Nucleus accumbens (tissue), 56 donors: ENCODE results near the gene RAB44.
"Not testable (repeated sequence)": the region's sequence is repeated elsewhere in the genome, so short reads cannot be mapped to it uniquely, and the experiment has no call there.

Experiments
- DNase-seq, 56 donors: peaks; one replicate each; lab custom pipeline; 2025; lab: John Stamatoyannopoulos, UW

Gene RAB44

GRCh38 chr6:36704961-36705577, 7.4 kb downstream of the RAB44 start:
- DNase-seq, result not testable (repeated sequence)

DNA sequence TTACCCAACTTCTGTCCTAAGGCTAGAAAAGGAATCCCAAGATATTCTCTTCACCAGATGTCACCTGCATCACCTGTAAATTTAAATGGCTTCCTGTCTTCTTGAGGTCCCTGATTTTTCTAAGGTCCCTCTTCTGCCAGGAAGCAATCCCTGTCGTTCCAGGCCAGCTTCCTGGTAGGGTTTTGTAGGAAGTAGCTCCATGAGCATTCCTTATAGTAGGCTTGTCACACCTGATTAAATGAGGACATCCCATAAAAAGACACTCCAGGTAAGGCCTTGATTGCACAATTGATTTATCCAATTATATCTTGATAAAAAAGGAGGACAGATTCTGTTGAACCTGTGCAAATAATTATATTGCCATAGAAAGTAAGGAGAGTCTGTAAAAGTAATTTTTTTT, 8.7 kb downstream of the RAB44 start:
- no peak for DNase-seq

GRCh38 chr6:36712816-36713215, 15.2 kb downstream of the RAB44 start:
- no peak for DNase-seq

DNA sequence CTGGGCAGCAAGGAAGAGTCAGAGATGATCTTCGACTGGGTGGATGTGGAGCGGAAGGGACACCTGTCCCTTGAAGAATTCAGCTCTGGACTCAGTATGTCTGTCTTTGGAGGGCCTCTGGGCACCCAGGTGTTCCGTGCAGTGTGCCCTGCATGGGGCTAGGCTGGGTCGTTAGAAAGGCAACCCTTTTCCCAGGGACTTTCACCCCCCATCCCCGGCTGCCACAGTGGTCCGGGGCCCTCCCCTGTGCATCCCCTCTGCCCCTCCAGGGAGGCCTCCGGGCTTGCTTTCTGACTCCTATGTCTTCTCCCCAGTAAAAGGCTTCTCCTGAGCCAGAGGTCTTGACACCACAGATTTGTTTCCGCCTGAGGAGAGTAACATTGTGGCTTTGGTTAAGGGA, 16.2 kb downstream of the RAB44 start:
- DNase-seq, result no peak

GRCh38 chr6:36714511-36714910, 16.9 kb downstream of the RAB44 start:
- no peak for DNase-seq

DNA sequence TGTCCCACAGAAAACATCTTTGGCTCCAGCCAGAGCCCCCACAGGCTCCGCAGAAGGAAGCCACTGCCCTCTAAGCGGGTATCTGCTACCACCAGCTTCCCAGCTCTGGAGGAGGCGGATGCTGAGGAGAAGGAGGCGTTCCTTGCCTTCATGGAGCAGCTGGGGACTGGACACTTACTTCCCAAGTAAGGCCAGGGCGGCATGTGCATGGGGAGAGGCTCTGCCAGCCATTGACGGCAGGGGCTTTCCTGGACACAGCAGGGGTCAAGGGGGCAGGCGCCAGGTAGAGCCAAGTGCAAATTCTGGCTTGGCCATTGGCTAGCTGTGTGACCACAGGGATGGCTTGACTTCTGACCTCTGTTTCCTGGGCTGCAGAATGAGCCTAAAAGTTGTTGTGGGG, 17.8 kb downstream of the RAB44 start:
- no peak for DNase-seq

- no peak for DNase-seq
Measured at GRCh38 chr6:36716476-36717093, 19.0 kb downstream of the RAB44 start.

DNA sequence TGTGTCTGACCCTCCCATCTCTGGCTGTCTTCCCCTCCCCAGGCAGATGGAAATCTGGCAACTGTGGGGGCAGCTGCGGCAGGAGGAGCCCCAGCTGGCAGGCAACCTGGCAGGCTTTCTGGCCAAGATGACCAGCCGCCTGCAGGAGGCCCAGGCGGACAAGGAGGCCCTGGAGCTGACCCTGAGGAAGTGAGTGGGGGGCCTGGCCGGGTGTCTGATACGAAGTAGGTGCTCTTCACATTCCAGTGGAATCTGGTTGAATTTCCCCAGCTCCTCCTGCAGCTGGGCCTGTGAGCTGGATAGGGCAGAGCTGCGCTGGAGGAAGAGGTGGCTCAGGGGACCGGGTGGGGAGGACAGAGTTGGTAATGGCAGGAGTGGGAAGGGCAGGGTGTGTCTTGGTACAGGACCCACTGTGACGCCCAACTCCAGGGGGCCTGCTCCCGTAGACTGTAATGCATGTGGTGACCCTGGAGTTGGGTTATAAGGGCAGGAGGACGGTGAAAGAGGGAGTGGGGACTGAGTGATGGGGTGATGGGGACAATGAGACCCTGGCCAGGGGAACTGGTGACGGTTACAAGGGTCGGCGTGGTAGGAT, 19.7 kb downstream of the RAB44 start:
- no peak for DNase-seq

DNA sequence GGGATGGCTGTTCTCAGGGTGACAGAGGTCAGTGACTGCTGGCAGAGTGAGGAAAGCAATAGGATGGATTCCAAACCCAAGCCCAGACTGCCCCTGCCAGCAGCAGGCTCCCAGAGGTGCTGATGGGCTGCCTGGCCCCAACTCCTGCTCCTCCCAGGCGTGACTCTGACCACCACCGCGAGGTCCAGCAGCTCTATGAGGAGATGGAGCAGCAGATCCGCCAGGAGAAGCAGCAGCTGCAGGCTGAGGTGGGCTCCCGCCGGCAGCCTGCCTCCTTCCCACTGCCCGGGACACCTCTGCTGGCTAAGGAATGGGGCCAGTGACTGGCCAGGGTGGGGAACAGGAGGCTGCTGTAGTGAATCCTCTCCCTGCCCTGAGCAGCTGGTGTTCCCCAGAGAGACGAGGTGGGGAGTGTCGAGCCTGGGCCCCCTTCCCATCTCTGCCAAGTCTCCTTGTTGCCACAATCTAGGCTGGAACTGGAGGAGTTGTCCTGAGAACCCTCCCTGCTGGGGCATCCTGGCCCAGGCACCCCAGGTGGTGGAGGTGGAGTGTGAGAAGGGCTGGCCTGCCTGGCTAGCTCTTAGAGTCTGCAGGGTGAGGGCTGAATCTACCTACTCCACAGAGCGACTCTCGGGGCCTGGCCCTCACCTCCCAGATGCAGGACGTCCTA, 20.4 kb downstream of the RAB44 start:
- DNase-seq, result no peak

- no peak for DNase-seq
Measured at GRCh38 chr6:36718560-36718959, 20.9 kb downstream of the RAB44 start.

DNA sequence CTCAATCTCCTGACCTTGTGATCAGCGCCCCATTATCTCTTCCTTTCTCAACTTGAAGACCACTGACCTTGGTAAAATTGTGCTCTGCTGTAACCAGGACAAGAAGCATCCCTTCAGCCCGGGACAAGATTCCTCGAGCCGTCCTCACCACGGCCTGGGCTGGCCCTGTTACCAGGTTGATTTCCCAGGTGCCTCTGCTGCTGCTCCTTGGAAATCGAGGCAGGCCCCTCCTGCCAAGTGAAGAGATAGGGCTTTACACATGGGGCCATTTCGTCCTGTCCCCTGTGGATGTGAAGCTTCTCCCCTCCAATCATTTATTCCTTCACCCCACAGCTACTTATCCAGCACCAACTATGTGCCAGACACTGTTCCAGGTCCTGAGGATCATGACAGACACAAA, 21.5 kb downstream of the RAB44 start:
- DNase-seq, result no peak

DNA sequence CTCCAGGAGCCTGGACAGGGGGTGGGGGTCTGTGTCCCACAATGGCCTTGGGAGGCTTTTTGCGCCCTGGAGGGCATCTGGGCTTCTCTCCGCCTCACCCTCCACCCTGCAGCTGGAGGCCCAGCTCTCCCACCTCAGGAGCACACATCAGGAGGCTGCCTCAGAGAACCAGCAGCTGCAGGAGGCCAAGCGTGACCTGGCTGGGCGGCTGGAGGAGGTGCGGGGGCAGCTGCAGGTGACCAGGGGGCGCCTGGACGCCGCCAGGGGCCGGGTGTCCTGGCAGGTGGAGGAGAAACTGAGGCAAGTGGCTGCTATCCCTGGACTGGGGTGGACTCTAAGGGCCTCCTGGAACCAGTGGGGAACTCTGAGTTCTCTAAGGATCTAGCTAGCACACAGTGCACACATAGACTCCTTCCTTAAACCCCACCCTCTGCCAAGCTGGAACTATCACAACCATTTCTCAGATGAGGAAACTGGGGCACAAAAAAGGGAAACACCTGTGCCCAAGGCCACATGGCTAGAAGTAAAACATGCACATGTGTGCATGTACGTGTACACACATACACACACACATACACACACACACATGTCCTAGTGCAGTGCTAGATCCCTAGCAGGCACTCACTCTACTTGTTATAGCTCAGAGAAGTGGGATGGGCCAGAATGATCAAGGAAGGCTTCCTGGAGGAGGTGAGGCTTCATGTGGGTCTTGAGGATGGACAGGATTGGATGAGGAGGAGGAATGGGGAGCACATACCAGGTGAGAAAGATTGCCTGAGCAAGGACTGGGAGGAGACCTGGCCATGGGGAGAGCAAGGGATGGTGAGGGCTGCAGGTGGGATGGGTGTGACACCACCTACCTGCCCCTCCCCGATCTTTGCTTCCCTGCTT, 22.9 kb downstream of the RAB44 start:
- no peak for DNase-seq

DNA sequence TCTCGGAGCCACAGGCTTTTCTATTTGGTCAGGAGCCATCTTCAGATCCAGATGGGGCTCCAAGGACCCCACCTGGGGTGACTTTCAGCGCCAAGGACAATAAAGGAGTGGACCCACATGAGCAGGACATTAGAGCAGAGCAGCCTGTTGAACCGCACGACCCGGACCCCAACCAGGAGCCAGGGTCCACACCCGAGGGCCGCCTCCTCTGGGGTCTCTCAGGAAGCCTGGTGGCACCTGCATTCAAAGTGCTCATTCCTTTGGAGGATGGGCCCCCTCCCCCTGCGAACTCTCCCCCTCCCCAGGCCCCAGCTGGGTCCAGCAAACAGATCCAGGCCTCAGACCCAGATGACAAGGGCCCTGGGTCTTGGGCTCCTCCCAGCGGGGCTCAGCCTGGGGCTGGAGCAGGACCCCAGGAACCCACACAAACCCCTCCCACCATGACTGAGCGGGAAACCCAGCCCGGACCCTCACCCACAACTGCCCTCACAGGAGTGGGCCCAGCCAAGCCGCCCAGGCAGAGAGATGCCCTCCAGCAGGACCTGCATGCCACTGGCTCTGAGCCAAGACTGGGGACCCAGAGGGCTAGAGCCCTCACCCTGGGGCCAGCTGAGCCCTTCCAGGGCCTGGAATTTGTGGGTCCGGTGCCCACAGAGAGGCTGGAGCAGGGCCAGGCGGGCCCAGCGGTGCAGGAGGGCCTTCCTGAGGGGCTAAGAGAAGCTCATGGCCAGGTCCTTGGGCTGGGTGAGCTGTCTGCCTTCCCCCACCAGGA, 23.9 kb downstream of the RAB44 start:
- DNase-seq, result no peak

DNA sequence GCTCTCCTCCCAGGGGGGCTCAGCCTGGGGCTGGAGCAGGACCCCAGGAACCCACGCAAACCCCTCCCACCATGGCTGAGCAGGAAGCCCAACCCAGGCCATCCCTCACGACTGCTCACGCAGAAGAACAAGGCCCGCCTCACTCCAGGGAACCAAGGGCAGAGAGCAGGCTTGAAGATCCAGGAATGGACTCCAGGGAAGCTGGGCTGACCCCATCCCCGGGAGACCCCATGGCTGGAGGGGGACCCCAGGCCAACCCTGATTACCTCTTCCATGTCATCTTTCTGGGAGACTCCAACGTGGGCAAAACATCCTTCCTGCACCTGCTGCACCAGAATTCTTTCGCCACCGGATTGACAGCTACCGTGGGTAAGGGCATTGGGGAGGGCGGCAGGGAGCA, 24.7 kb downstream of the RAB44 start:
- no peak for DNase-seq

- DNase-seq, result no peak
Measured at GRCh38 chr6:36722879-36723278, 25.3 kb downstream of the RAB44 start.

- not testable (repeated sequence) for DNase-seq
Measured at GRCh38 chr6:36723992-36724391, 26.4 kb downstream of the RAB44 start.

- DNase-seq, result peak in 9 of 56 donors; percentile 2 to 53 (median 16)
Measured at GRCh38 chr6:36724514-36725390, 27.1 kb downstream of the RAB44 start.

DNA sequence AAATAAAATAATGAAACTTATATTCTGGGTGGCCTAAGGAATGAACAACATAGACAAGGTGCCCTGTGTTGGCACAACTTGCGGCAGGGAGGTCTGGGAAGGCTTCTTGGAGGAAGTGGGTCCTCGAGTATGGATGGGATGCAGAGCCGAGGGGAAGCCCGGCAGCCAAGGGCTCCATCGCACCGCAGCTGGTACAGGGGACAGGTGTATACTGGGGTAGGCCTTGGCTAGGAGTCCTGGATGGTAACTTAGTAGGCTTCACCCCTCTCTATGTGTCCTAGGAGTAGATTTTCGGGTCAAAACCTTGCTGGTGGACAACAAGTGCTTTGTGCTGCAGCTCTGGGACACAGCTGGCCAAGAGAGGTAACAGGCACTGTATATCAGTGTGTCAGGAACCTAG, 28.0 kb downstream of the RAB44 start:
- no peak for DNase-seq

GRCh38 chr6:36727505-36728021, 29.9 kb downstream of the RAB44 start:
- DNase-seq, result no peak
